Measurements from ENCODE around the gene ATRIP. TPM values are rescaled to one million over a fixed set of nuclear protein-coding genes. Genes with fewer than 3 reads are reported as not detected.

Gene ATRIP
- total RNA-seq, 1 donor from 2014 or later = 15.8 TPM

GRCh38 chr3:48505146-48505545, 58.6 kb downstream of the ATRIP start:
- H3K36me3 Mint-ChIP-seq (ENCODE audit: unreplicated experiment) = no peaks in the 10 kb centered on the region
- no peak overlapping the region for H3K4me3 Mint-ChIP-seq (ENCODE audit: unreplicated experiment)
- peaks cover 17% of the 10 kb centered on the region for H3K4me1 Mint-ChIP-seq (ENCODE audit: low read depth, unreplicated experiment)
- DNase-seq = no peak
- H3K9me3 Mint-ChIP-seq (ENCODE audit: unreplicated experiment) = peaks cover 8% of the 10 kb centered on the region
- TF ChIP-seq, protein P1, sequence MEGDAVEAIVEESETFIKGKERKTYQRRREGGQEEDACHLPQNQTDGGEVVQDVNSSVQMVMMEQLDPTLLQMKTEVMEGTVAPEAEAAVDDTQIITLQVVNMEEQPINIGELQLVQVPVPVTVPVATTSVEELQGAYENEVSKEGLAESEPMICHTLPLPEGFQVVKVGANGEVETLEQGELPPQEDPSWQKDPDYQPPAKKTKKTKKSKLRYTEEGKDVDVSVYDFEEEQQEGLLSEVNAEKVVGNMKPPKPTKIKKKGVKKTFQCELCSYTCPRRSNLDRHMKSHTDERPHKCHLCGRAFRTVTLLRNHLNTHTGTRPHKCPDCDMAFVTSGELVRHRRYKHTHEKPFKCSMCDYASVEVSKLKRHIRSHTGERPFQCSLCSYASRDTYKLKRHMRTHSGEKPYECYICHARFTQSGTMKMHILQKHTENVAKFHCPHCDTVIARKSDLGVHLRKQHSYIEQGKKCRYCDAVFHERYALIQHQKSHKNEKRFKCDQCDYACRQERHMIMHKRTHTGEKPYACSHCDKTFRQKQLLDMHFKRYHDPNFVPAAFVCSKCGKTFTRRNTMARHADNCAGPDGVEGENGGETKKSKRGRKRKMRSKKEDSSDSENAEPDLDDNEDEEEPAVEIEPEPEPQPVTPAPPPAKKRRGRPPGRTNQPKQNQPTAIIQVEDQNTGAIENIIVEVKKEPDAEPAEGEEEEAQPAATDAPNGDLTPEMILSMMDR (IDR thresholded peaks at IDR 0.05; ENCODE audit: partially characterized antibody, unreplicated experiment) = no peak
- H3K27me3 Mint-ChIP-seq (ENCODE audit: unreplicated experiment) = peaks cover 7% of the 10 kb centered on the region
- H3K27ac Mint-ChIP-seq (ENCODE audit: unreplicated experiment) = no peak overlapping the region

DNA sequence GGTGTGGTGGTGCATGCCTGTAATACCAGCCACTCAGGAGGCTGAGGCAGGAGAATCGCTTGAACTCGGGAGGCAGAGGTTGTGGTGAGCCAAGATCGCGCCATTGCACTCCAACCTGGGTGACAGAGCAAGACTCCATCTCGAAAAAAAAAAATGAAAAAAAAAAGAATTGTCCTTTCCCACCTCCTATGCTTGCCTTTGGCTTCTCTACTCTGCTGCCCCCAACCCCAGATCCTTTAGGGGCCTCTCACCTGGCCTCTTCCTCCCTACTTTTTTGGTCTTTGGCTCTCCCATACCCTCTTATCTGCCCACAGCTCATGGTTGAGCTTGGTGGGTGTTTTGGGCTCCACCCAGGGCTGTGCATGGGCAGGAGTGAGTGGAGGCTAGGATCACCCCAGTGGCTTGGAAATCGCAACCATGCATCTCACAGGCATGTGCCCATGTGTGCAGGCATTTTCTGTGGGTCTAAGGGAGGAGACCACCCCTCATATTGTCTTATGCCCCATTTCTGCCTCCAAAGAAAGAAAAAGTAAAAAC, 59.5 kb downstream of the ATRIP start:
- TF ChIP-seq, protein P1 (IDR thresholded peaks at IDR 0.05; ENCODE audit: partially characterized antibody, unreplicated experiment) = no peak
- Mint-ChIP-seq H3K9me3 (ENCODE audit: unreplicated experiment) (peaks cover 8% of the 10 kb centered on the region), H3K4me3 (ENCODE audit: unreplicated experiment) (no peak overlapping the region), H3K4me1 (ENCODE audit: low read depth, unreplicated experiment) (peaks cover 17% of the 10 kb centered on the region), H3K27me3 (ENCODE audit: unreplicated experiment) (peaks cover 7% of the 10 kb centered on the region), H3K27ac (ENCODE audit: unreplicated experiment) (no peak overlapping the region), H3K36me3 (ENCODE audit: unreplicated experiment) (no peaks in the 10 kb centered on the region)
- DNase-seq = no peak

GRCh38 chr3:48507256-48508061, 60.9 kb downstream of the ATRIP start:
- H3K4me1 Mint-ChIP-seq (ENCODE audit: low read depth, unreplicated experiment) = peaks cover 10% of the 10 kb centered on the region
- no peak overlapping the region for H3K27ac Mint-ChIP-seq (ENCODE audit: unreplicated experiment)
- H3K36me3 Mint-ChIP-seq (ENCODE audit: unreplicated experiment) = peaks cover 4% of the 10 kb centered on the region
- no peaks in the 10 kb centered on the region for H3K27me3 Mint-ChIP-seq (ENCODE audit: unreplicated experiment)
- H3K4me3 Mint-ChIP-seq (ENCODE audit: unreplicated experiment) = no peak overlapping the region
- peaks cover 5% of the 10 kb centered on the region for H3K9me3 Mint-ChIP-seq (ENCODE audit: unreplicated experiment)
- peak; percentile 55 for DNase-seq
- TF ChIP-seq, protein P1 (IDR thresholded peaks at IDR 0.05; ENCODE audit: partially characterized antibody, unreplicated experiment) = no peak

DNA sequence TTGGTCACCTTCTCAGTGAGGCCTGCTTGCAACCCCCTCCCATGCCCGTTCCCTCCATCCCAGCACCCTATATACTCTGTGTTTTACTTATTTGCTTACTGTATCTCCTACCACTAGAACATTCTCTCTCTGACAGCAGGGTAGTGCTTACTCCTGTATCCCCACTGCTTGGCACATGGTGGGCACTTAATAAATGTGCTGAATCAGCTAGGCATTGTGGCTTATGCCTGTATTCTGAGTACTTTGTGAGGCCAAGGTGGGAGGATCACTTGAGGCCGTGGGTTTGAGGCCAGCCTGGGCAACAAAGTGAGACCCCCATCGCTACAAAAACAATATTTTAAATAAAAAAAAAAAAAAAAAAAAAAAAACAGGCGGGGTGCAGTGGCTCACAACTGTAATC, 65.0 kb downstream of the ATRIP start:
- H3K36me3 Mint-ChIP-seq (ENCODE audit: unreplicated experiment) = peaks cover 5% of the 10 kb centered on the region
- TF ChIP-seq, protein P1 (IDR thresholded peaks at IDR 0.05; ENCODE audit: partially characterized antibody, unreplicated experiment) = no peak
- peaks cover 2% of the 10 kb centered on the region for H3K4me1 Mint-ChIP-seq (ENCODE audit: low read depth, unreplicated experiment)
- H3K27ac Mint-ChIP-seq (ENCODE audit: unreplicated experiment) = no peak overlapping the region
- H3K9me3 Mint-ChIP-seq (ENCODE audit: unreplicated experiment) = no peaks in the 10 kb centered on the region
- no peak overlapping the region for H3K4me3 Mint-ChIP-seq (ENCODE audit: unreplicated experiment)
- H3K27me3 Mint-ChIP-seq (ENCODE audit: unreplicated experiment) = no peaks in the 10 kb centered on the region
- no peak for DNase-seq
